CD14-positive monocyte (primary cell): ENCODE measurements around the gene ARL16. TPM values are rescaled to one million over a fixed set of nuclear protein-coding genes. Genes with fewer than 3 reads are reported as not detected.

Source experiments
- DNase-seq, 3 donors: peaks; one replicate each; pipeline ENCODE4 v3.0.0-alpha.2; 2011 to 2022
- H2AFZ ChIP-seq: 2 replicates; pipeline ENCODE4 v1.6.0; 2012; ENCODE audit warnings: mild to moderate bottlenecking, low read depth, low read length, inconsistent platforms; ENCODE audit not compliant: insufficient read depth, poor library complexity, severe bottlenecking
- H3K27ac ChIP-seq, 2 donors: 1 replicate in 1 of 2; 2 replicates in 1 of 2; pipeline ENCODE4 v1.5.1; 2012 to 2013; ENCODE audit warnings: low read length in 2 of 2, control low read depth in 1 of 2, inconsistent platforms in 1 of 2, low read depth in 1 of 2, mild to moderate bottlenecking in 1 of 2
- H3K27me3 ChIP-seq, 2 donors: one replicate each; pipeline versions ENCODE4 v1.6.0 to v1.6.1; 2011 to 2013; ENCODE audit warnings: low read length in 2 of 2; ENCODE audit not compliant: control insufficient read depth in 2 of 2, insufficient read depth in 2 of 2
- H3K36me3 ChIP-seq, 2 donors: replicated peaks in 1 of 2; 1 replicate in 1 of 2; 2 replicates in 1 of 2; pipeline versions ENCODE4 v1.5.1 to v1.6.1; 2012 to 2013; ENCODE audit warnings: low read length in 2 of 2, control low read depth in 1 of 2, inconsistent platforms in 1 of 2, mild to moderate bottlenecking in 1 of 2; ENCODE audit not compliant: insufficient read depth in 2 of 2, control insufficient read depth in 1 of 2
- H3K4me1 ChIP-seq, 2 donors: 1 replicate in 1 of 2; 2 replicates in 1 of 2; pipeline versions ENCODE4 v1.5.1 to v1.6.1; 2012 to 2013; ENCODE audit warnings: low read length in 2 of 2, control low read depth in 1 of 2, inconsistent platforms in 1 of 2, mild to moderate bottlenecking in 1 of 2, moderate library complexity in 1 of 2; ENCODE audit not compliant: insufficient read depth in 2 of 2, control insufficient read depth in 1 of 2
- H3K4me2 ChIP-seq: replicated peaks from 2 replicates; pipeline ENCODE3; 2012; ENCODE audit warnings: low read length, moderate library complexity, mild to moderate bottlenecking; ENCODE audit not compliant: poor library complexity, severe bottlenecking; ENCODE audit errors: extremely low read depth
- H3K4me3 ChIP-seq, 3 experiments: fragments of 200-600 bp in 1 of 3; sonication (generic) in 1 of 3; replicated peaks in 1 of 3; 1 replicate in 2 of 3; 2 replicates in 1 of 3; pipeline ENCODE4 v1.5.1; 2011 to 2013; ENCODE audit warnings: low read length in 3 of 3, mild to moderate bottlenecking in 3 of 3, control low read depth in 2 of 3, low read depth in 2 of 3, inconsistent platforms in 1 of 3, moderate library complexity in 1 of 3
- H3K79me2 ChIP-seq: 2 replicates; pipeline ENCODE4 v1.6.0; 2012; ENCODE audit warnings: mild to moderate bottlenecking, control low read depth, inconsistent platforms, low read length, moderate library complexity; ENCODE audit not compliant: insufficient read depth
- H3K9ac ChIP-seq: 2 replicates; pipeline ENCODE4 v1.6.0; 2017; ENCODE audit warnings: low read length, mild to moderate bottlenecking; ENCODE audit not compliant: insufficient read depth, poor library complexity, severe bottlenecking
- H3K9me3 ChIP-seq, 2 donors: replicated peaks in 1 of 2; 1 replicate in 1 of 2; 2 replicates in 1 of 2; pipeline versions ENCODE4 v1.5.1 to v1.6.1; 2012 to 2013; ENCODE audit warnings: low read length in 2 of 2, control low read depth in 1 of 2; ENCODE audit not compliant: control insufficient read depth in 1 of 2, insufficient read depth in 1 of 2
- H4K20me1 ChIP-seq: 2 replicates; pipeline ENCODE4 v1.6.0; 2012; ENCODE audit warnings: mild to moderate bottlenecking, low read length, control low read depth, moderate library complexity; ENCODE audit not compliant: insufficient read depth
- H3K27ac Mint-ChIP-seq, 7 donors: one replicate each; pipeline ENCODE4 v1.8.0; 2020; ENCODE audit warnings: mild to moderate bottlenecking in 7 of 7, mixed read lengths in 7 of 7, moderate library complexity in 6 of 7, inconsistent platforms in 2 of 7
- H3K27me3 Mint-ChIP-seq, 3 donors: one replicate each; pipeline ENCODE4 v1.8.0; 2021 to 2022; ENCODE audit warnings: low read depth in 3 of 3, mild to moderate bottlenecking in 3 of 3, mixed read lengths in 3 of 3, moderate library complexity in 3 of 3, inconsistent platforms in 1 of 3
- H3K36me3 Mint-ChIP-seq, 2 donors: one replicate each; pipeline ENCODE4 v1.8.0; 2020; ENCODE audit warnings: mixed read lengths in 2 of 2, inconsistent platforms in 1 of 2, mild to moderate bottlenecking in 1 of 2
- H3K4me1 Mint-ChIP-seq: one replicate; pipeline ENCODE4 v1.8.0; 2020; ENCODE audit warnings: mild to moderate bottlenecking, mixed read lengths
- H3K4me3 Mint-ChIP-seq, 2 donors: one replicate each; pipeline ENCODE4 v1.8.0; 2020; ENCODE audit warnings: mild to moderate bottlenecking in 2 of 2, mixed read lengths in 2 of 2, moderate library complexity in 1 of 2
- H3K9me3 Mint-ChIP-seq, 7 donors: one replicate each; pipeline ENCODE4 v1.8.0; 2020 to 2022; ENCODE audit warnings: mixed read lengths in 7 of 7, mild to moderate bottlenecking in 6 of 7, moderate library complexity in 6 of 7, inconsistent platforms in 2 of 7
- CTCF ChIP-seq: fragments of 200-600 bp; IDR thresholded peaks from one replicate; pipeline ENCODE4 v1.8.0; 2022; ENCODE audit warnings: antibody characterized with exemption, mild to moderate bottlenecking
- WGBS: methylation state at CpG from one replicate; pipeline ENCODE4 v1.1.5; 2013; ENCODE audit warnings: missing lambda C conversion rate; ENCODE audit not compliant: insufficient coverage; 5-methylcytosine and 5-hydroxymethylcytosine counted together
- intact Hi-C, 2 donors: fragments of 100-400 bp; cut with micrococcal nuclease; formaldehyde crosslinking; loops; one replicate each; pipeline versions ENCODE4 v1.15.0 to v1.15.1; 2023
- polyA plus RNA-seq, 3 donors: library from polyadenylated mRNA; depleted of rRNA in 1 of 3; unstranded in 2 of 3; stranded (reverse) in 1 of 3; fragments of 300-500 nt in 2 of 3; fragments of >200 nt in 1 of 3; fragmentation: Illumina TruSeq in 2 of 3; gene quantifications; 1 replicate in 2 of 3; 2 replicates in 1 of 3; pipeline ENCODE4 v1.2.3, GENCODE V29; 2012 to 2021

The ARL16 gene
- polyA plus RNA-seq, 3 donors = 17.6 to 43.0 (median 28.7) TPM

GRCh38 chr17:81687770-81688541 is 4.4 kb upstream of the ARL16 start:
- Mint-ChIP-seq H3K4me3 (no peak overlapping the region), H3K27ac (peak overlapping the region in 3 of 7 donors; percentile 15 to 48 (median 37)), H3K9me3 (no peaks in the 10 kb centered on the region), H3K4me1 (peaks cover 18% of the 10 kb centered on the region), H3K36me3 (peaks cover 61 to 77% of the 10 kb centered on the region in 2 donors), H3K27me3 (peaks cover 0 to 1% (median 0%) of the 10 kb centered on the region in 3 donors)
- peaks cover 17 to 19% of the 10 kb centered on the region in 2 donors for H3K4me1 ChIP-seq
- no peak overlapping the region for H3K4me2 ChIP-seq
- 94% methylated on average over 39 of the region's 41 CpGs for WGBS
- H4K20me1 ChIP-seq = peaks cover 87% of the 10 kb centered on the region
- H3K9me3 ChIP-seq = no peaks in the 10 kb centered on the region
- peaks cover 75 to 78% of the 10 kb centered on the region in 2 donors for H3K36me3 ChIP-seq
- TF ChIP-seq CTCF = no peak
- H3K9ac ChIP-seq = no peak overlapping the region
- H3K27me3 ChIP-seq = no peaks in the 10 kb centered on the region
- intact Hi-C loops = no loop called here
- H2AFZ ChIP-seq = no peak overlapping the region
- peaks cover 80% of the 10 kb centered on the region for H3K79me2 ChIP-seq
- no peak overlapping the region for H3K4me3 ChIP-seq
- no peak overlapping the region for H3K27ac ChIP-seq
- DNase-seq = no peak

- peaks cover 22 to 25% of the 10 kb centered on the region in 2 donors for H3K4me1 ChIP-seq
- H3K4me2 ChIP-seq = no peak overlapping the region
- intact Hi-C loops = no loop called here
- TF ChIP-seq CTCF = no peak
- peaks cover 0 to 1% (median 0%) of the 10 kb centered on the region in 3 donors for H3K27me3 Mint-ChIP-seq
- WGBS = 98% methylated on average over 19 of the region's 20 CpGs
- H3K27me3 ChIP-seq = no peaks in the 10 kb centered on the region
- no peak overlapping the region for H3K9ac ChIP-seq
- no peak overlapping the region for H3K4me3 ChIP-seq
- peaks cover 54 to 68% of the 10 kb centered on the region in 2 donors for H3K36me3 Mint-ChIP-seq
- H3K27ac Mint-ChIP-seq = peak overlapping the region in 1 of 7 donors; percentile 42
- H3K79me2 ChIP-seq = peaks cover 86% of the 10 kb centered on the region
- DNase-seq = no peak
- no peak overlapping the region for H2AFZ ChIP-seq
- H3K9me3 ChIP-seq = no peaks in the 10 kb centered on the region
- H3K27ac ChIP-seq = no peak overlapping the region
- peaks cover 64% of the 10 kb centered on the region in 2 donors for H3K36me3 ChIP-seq
- H4K20me1 ChIP-seq = peaks cover 77% of the 10 kb centered on the region
- H3K9me3 Mint-ChIP-seq = no peaks in the 10 kb centered on the region
- peaks cover 25% of the 10 kb centered on the region for H3K4me1 Mint-ChIP-seq
- no peak overlapping the region for H3K4me3 Mint-ChIP-seq
Observed at GRCh38 chr17:81686614-81687013, 3.0 kb upstream of the ARL16 start.
